H1 (cell line): ENCODE data around the gene PPM1G. TPM values are rescaled to one million over a fixed set of nuclear protein-coding genes. Genes with fewer than 3 reads are reported as not detected.

Experiments used
- BCL11A ChIP-seq, 2 experiments: IDR thresholded peaks; one replicate each; pipeline ENCODE4 v1.6.1; 2011; ENCODE audit warnings: low read depth in 2 of 2, low read length in 2 of 2, mild to moderate bottlenecking in 2 of 2
- CEBPB ChIP-seq: IDR thresholded peaks from 2 replicates; pipeline ENCODE4 v1.6.1; 2012; ENCODE audit warnings: low read depth, low read length
- EZH2 ChIP-seq: fragments of 200-600 bp; sonication (generic); IDR thresholded peaks from 2 replicates; pipeline ENCODE4 v1.7.1; 2012; ENCODE audit warnings: low read depth, mild to moderate bottlenecking, moderate library complexity, low read length, inconsistent platforms; ENCODE audit not compliant: severe bottlenecking
- RFX5 ChIP-seq: IDR thresholded peaks from 2 replicates; pipeline ENCODE4 v1.6.1; 2011; ENCODE audit warnings: low read depth, low read length, improper control_type of control experiment, borderline replicate concordance
- RNF2 ChIP-seq: fragments of 200-900, 300-1000 bp; sonication (generic); IDR thresholded peaks from 2 replicates; pipeline ENCODE4 v1.7.1; 2016; ENCODE audit warnings: borderline replicate concordance, low read depth, mild to moderate bottlenecking, antibody characterized with exemption, low read length; ENCODE audit not compliant: poor library complexity, severe bottlenecking; ENCODE audit errors: missing control alignments
- polyA plus RNA-seq, 7 experiments: library from polyadenylated mRNA; depleted of rRNA in 3 of 7; stranded (reverse) in 5 of 7; unstranded in 2 of 7; fragments of >200 nt in 5 of 7; fragments of 200-250 nt in 2 of 7; gene quantifications; 1 replicate in 5 of 7; 2 replicates in 1 of 7; 4 replicates in 1 of 7; pipeline versions ENCODE4 v1.2.1 to v1.2.3, GENCODE V29; 2011 to 2013; ENCODE audit warnings: missing spikeins in 2 of 7, mixed read lengths in 2 of 7
- total RNA-seq: library from RNA; stranded (reverse); fragmentation: NEBNext Ultra II Directional; extraction: Animal tissue kit (Norgen Biotek cat#: 25700); gene quantifications from 2 replicates; pipeline ENCODE4 v1.2.1, GENCODE V29; 2021

The PPM1G gene
- total and polyA plus RNA-seq, 2 of the 8 experiments (the other 6 are each of a cell fraction or from before 2014, with no cell fraction given): 73.3 to 203 TPM

DNA sequence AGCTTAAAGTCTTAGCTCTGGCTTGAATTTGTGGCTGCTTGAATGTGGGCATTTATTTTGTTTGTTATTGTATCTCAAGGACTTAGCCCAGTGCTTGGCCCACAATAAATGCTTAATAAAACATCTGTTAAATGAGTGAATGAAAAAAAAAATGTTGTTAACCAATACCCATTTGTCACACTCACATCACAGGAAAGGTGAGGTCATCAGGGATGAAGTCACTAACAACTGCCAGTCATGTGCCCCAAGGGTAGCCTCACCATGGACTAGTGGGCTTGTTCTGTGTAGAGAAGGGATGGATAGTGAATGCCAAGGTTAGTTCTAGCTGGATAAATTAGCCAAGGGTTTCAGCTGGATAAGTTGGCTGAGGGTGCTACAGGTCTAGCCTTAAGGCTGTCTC, 22.0 kb upstream of the PPM1G start (continued):
- TF ChIP-seq CEBPB (no peak), BCL11A (IDR thresholded peaks at IDR 0.05; ENCODE audit: low read depth in 2 of 2, low read length in 2 of 2) (no peak), EZH2 (no peak), RFX5 (no peak), RNF2 (no peak)
